Activated CD8-positive, alpha-beta memory T cell treated with anti-CD3 and anti-CD28 coated beads, Interleukin-2, amount 50 U/mL, for 1 hour (primary cell): ENCODE measurements around the gene FILIP1L.

Source experiments
- DNase-seq: peaks from one replicate; pipeline ENCODE4 v3.0.0-alpha.2; 2020; ENCODE audit errors: extremely low read depth

Gene FILIP1L

GRCh38 chr3:100125161-100125938 lies 11.0 kb upstream of the FILIP1L start:
- DNase-seq, result no peak

DNA sequence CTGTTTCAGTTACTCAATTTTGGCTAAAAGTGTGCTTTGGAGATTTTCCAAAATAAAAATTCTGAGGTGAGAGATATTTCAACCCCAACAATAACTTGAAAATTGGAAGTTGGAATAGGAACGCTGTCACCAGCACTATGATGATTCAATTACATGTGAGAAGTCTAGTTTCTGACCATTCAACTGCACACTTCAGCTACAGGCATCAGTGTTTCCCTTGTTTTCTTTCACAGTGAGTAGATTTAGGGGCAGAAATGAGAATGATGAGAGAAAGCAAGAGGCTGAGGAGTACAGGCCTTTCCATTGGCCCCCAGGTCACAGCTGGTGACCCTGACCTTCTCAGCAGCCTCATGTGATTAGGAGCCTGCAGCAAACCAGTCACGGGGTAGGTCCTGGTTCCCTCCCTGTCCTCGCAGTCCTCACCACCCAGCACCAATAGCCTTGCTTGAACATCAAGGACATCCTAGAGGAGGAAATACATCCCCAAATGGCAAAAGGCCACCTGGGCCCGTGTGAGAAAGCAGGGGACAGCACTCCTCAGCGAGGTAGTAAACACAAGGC lies 10.0 kb upstream of the FILIP1L start:
- no peak for DNase-seq

DNA sequence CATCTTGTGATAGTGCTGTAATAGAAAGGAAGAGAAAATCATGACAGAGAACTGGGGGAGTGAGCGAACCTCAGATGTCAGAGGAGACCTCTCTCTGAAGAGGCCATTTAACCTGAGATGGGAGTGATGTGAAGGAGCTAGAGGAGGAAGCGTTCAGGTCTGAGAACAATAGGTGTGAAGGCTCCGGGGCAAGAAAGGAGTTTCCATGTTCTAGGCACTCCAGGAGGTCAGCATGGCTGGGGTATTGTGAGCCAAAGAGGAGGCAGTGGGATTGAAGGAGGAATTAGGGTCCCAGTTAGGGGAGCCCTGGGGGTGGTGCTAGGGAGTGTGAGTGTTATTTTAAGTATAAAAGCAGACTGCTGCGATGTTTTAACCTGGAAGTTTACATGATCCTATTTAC lies 8.8 kb upstream of the FILIP1L start:
- DNase-seq, result no peak

- DNase-seq, result no peak
Measured at GRCh38 chr3:100122321-100122720, 8.0 kb upstream of the FILIP1L start.

DNA sequence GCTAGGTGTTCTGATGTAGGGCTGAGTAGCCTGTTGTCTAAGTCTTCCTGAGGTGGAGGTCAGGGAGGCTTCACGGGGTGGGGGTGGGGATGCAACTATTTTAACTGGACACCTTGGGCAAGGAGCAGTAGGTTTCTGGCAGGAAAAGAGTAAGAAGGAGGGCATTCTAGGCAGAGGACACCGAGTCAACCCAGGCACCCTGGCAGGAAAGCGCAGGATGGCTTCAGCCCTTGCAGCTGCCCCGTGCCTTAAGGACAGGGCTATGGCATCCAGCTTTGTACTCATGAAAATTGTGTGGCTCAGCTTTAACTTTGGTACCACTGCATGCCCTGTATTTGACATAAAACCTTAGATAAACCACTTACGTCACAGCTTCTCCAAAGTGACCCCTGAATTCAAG lies 6.4 kb upstream of the FILIP1L start:
- DNase-seq, result no peak

- DNase-seq, result no peak
Measured at GRCh38 chr3:100120012-100120411, 5.7 kb upstream of the FILIP1L start.

- DNase-seq, result no peak
Measured at GRCh38 chr3:100117093-100117492, 2.8 kb upstream of the FILIP1L start.

GRCh38 chr3:100113723-100114412 lies 433 bp downstream of the FILIP1L start:
- DNase-seq, result no peak

DNA sequence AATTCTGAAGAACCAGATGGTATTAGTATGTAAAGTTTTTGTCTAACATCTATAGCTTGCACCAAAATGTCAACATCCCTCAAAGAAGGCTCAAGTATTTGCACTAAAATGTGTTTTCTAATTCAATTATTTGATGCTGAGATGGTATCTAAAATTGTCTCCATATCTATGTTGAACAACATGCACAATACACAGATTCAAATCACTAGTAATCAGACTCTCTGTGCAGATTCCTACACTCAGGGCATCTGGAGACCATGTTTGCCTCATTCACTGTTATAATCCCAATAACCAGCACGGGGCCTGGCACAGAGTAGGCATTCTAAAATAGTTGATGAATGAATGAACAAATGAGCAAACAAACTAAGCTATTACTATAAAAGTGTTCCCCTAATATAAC lies 2.6 kb downstream of the FILIP1L start:
- DNase-seq, result no peak

DNA sequence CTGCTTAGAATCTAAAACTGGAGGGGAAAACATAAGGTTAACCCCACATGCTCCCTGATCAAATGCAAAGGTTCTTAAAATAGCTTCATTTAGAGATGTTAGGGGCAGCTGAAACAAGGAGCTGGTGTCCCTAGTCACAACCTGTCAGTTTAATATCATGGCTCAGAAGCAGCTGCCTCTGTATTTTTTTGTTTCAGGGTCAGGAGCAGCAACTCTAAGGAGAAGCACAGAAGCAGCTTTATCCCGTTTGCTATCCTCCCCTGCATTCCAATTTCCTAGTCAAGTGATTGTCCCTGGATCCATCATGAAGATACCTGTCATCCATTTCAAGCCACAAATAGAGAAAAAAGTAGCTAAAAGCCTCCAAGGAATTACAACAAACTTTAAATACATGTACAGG lies 4.1 kb downstream of the FILIP1L start:
- no peak for DNase-seq

DNA sequence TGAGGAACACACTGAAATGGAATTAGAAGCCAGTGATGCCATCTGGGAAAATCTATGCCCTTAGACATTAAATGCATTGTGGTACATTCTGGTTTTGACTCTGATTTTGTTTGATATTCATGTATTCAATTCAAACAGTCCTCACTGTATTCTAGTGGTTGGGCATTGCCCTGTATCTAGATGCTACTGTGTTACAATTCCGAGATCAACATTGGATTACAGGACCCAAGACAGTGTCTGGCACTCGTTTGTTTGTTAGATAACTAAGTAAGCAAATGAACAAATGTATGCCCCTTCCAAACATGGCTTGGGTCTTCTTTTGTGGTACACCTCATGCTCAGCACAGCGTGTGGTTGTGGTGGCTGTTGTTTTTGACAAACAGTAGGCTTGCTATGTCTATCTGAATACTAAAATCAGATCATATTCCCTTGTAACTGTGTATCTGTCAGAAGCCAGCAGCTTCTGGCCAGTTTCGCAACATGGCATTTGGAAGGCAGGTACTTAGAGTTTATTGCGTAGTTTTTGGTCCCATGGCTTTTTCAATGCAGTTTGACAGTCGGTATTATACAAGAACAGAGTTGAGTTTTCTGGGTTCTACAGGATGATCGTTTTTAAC lies 5.7 kb downstream of the FILIP1L start:
- DNase-seq, result no peak

GRCh38 chr3:100107221-100107814 lies 7.0 kb downstream of the FILIP1L start:
- no peak for DNase-seq

DNA sequence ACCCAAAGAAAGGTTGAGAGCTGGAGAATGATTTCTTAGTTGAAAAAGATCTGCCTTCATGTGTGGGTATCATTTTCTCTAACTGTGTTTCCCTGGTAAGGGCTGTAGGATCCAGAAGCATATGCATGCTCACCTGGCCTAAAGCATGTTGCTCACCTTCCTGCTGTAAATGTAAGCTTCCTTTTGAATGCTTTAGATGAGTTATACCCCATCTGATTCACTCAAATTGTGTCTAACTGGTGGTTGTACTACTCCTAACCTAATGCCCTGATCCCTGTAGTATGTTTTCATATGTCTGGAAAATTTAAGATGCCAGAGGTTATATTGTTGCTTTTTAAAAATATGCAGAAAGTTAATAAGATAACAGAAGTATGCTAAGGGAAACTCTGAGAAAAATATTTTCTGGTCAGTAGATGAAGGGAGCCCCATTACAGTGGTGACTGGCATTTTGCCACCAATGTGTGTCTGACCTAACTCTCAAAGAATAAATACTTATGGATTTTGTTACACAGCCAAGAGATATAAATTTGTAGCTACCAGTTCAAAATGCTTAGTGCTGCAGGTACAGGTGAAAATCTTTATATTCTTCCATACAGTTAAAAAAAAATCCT lies 7.7 kb downstream of the FILIP1L start:
- no peak for DNase-seq

DNA sequence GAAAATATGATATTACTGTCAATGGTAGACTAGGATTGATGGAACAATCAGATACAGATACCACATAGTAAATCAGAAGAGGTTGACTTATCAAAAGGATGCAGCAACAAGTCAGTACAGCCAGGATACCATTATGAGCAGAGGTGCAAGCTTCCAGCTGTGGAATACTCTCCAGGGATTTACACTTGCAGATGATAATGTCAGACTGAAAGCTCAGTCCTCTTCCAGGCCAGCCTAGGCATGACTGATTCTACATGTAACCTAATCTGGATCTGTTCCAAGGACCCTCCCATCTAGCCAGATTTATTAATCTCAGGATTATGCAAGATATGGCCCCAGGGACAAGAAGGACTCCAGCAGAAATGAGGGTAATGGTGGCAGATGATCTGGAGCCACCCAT lies 8.2 kb downstream of the FILIP1L start:
- DNase-seq, result no peak

DNA sequence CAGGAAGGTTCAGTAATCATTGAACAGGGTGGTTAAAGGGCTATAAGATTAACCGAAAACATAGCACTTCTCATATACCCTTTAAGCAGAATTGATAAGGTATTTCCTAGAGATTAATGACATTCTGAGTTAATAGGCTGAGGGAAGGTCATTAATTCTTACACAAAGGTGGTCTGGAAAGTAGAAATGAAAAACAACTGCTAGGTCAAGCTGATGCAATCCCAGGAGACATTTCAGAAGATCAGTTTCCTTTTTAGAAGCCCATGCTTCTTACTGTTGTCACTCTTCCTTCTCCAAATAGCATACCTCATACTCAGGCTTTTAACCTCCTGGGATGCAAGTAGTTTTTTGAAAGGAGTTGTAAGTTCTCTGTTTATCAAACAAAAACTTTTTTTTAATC lies 8.8 kb downstream of the FILIP1L start:
- no peak for DNase-seq

- DNase-seq, result no peak
Measured at GRCh38 chr3:100104817-100105413, 9.4 kb downstream of the FILIP1L start.

GRCh38 chr3:100104442-100104798 lies 9.9 kb downstream of the FILIP1L start:
- DNase-seq, result no peak

DNA sequence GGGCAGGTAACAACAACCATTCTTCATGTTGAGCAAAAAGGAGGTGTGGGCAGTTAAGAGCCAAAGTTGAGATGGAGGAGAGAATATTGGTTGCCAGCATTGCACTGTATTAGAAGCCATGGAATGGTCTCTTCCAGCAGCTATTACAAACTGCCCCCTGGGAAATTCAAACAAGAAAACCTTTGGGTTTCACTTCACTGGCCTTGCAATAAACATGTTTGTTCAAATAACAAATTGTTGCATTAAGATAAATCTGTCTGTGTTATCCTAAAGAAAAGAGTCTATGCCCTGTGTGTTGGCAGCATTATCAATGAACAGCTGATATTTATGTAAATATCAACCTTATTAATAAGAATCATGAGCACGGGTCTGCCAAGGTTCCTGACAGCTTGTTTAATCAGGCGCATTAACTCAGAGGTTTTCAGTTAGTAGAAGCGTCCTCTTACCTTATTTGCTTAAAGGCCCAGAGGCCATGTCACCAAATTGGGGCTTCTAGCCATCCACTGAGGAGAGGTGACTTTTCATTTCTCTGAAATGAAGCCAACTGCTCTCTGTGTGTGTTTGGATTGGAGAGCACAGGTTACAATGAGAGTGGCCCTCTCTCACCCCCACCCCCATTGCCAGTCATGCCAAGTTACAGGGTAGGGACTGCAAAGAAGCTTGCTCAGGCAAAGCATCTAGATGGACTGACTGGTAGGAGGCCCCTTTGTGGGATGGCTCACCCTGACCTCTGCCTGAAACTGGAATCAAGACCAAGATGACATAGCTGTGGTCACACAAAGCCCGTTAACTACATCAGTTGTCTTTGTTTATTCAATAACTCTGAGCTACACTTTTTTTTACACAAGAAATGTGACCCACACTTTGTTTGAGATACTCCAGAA lies 10.5 kb downstream of the FILIP1L start:
- no peak for DNase-seq

DNA sequence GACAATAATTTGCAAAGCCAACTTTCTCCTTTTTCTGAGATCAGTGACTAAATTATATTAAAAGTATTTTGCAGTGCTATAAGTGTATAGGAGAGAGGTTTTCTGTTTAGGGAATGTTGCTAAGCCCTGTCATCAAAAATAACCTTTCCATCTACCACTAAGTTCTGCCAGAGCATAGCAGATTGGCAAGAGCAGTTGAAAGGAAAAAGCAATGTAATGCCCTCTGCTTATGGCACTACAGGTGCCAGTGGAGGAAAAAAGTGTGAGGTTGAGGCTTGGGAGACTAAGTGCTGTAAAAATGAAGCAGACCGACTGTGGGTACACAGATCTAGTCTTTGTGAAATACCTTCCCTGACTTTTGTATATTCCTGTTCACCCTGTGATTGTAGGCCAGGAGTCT lies 11.5 kb downstream of the FILIP1L start:
- DNase-seq, result no peak

DNA sequence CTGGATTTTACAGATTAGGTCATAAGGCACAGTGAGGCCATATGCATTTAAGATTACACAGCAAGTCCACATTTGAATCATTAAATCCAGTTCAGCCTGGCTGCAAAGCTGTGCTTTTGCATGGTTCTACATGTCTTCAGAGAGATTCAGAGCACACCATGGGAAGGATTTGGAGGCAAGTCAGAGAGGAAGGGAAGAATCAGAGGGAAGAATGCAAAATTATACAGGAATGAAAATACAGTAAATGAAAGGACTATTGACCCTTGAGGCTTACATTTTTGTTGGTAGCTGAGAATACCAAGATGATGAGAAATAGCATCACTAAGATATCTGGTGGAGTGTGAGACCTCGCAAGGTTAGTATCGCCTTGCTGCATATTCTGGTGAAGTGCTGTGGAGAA lies 13.9 kb downstream of the FILIP1L start:
- DNase-seq, result no peak

GRCh38 chr3:100099621-100100020 lies 14.7 kb downstream of the FILIP1L start:
- no peak for DNase-seq
